ENCODE results near the gene CFAP46. TPM values are rescaled to one million over a fixed set of nuclear protein-coding genes. Genes with fewer than 3 reads are reported as not detected.

The CFAP46 gene
- total and polyA plus RNA-seq, 2 experiments from 2014 or later: 3.1 to 5.4 TPM

DNA sequence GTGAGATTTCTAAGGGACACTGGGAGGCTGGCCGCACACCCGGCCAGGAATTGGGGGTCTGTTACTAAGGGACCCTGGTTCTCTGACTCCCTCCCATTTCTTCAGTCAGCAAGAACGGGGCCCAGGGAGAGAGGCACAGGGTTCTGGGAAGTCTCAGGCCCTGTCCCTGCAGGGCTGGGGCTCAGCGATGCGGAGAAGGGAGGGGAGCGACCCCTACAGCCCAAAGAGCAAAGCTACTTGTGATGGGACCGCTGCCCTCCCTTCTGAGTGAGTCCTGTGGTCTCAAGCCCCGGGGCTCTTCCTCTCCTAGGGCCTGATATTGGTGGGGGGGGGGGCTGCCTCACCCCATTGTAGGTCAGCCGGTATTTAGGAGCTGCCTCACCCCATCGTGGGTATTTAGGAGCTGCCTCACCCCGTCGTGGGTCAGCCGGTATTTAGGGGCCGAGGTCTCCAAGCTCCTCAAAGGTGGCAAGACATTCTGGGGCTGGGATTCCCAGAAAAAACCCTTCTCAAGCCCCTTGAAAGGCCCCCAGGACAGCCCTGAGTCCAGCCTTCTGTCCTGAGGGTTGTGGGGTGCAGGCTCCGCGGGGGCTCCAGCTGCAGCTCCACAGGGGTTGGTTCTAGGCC, 139.6 kb downstream of the CFAP46 start:
- H3K9me2 ChIP-seq (ENCODE audit: insufficient read depth): no peaks in the 10 kb centered on the region
- no peak overlapping the region for H3K4me3 Mint-ChIP-seq
- no peaks in the 10 kb centered on the region; the same call in 2 of the 3 replicates for H3K36me3 Mint-ChIP-seq (ENCODE audit: low read depth)
- no peak overlapping the region for H3K27ac ChIP-seq (ENCODE audit: low read depth)
- H3K4me2 ChIP-seq: no peak overlapping the region
- 0 out of 3 replicates have a peak, but pooled peaks cover 3% of the 10 kb centered on the region for H3K9me3 Mint-ChIP-seq
- no peaks in the 10 kb centered on the region for H3F3A ChIP-seq (replicated peaks; ENCODE audit: low read depth)
- H2AFZ ChIP-seq: no peak overlapping the region
- H3K36me3 ChIP-seq (ENCODE audit: insufficient read depth): no peaks in the 10 kb centered on the region
- H3K4me1 ChIP-seq (ENCODE audit: insufficient read depth): no peaks in the 10 kb centered on the region
- no peak overlapping the region for H3K4me3 ChIP-seq
- ATAC-seq: peak; percentile 56
- TF ChIP-seq ZNF114 (CRISPR knock-in tag; IDR thresholded peaks at IDR 0.05) (no peak), STAT1 (IDR thresholded peaks at IDR 0.05; ENCODE audit: unreplicated experiment) (no peak)
- TF ChIP-seq, protein P1, sequence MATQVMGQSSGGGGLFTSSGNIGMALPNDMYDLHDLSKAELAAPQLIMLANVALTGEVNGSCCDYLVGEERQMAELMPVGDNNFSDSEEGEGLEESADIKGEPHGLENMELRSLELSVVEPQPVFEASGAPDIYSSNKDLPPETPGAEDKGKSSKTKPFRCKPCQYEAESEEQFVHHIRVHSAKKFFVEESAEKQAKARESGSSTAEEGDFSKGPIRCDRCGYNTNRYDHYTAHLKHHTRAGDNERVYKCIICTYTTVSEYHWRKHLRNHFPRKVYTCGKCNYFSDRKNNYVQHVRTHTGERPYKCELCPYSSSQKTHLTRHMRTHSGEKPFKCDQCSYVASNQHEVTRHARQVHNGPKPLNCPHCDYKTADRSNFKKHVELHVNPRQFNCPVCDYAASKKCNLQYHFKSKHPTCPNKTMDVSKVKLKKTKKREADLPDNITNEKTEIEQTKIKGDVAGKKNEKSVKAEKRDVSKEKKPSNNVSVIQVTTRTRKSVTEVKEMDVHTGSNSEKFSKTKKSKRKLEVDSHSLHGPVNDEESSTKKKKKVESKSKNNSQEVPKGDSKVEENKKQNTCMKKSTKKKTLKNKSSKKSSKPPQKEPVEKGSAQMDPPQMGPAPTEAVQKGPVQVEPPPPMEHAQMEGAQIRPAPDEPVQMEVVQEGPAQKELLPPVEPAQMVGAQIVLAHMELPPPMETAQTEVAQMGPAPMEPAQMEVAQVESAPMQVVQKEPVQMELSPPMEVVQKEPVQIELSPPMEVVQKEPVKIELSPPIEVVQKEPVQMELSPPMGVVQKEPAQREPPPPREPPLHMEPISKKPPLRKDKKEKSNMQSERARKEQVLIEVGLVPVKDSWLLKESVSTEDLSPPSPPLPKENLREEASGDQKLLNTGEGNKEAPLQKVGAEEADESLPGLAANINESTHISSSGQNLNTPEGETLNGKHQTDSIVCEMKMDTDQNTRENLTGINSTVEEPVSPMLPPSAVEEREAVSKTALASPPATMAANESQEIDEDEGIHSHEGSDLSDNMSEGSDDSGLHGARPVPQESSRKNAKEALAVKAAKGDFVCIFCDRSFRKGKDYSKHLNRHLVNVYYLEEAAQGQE (IDR thresholded peaks at IDR 0.05; ENCODE audit: unreplicated experiment): no peak
- TF ChIP-seq, protein P2, sequence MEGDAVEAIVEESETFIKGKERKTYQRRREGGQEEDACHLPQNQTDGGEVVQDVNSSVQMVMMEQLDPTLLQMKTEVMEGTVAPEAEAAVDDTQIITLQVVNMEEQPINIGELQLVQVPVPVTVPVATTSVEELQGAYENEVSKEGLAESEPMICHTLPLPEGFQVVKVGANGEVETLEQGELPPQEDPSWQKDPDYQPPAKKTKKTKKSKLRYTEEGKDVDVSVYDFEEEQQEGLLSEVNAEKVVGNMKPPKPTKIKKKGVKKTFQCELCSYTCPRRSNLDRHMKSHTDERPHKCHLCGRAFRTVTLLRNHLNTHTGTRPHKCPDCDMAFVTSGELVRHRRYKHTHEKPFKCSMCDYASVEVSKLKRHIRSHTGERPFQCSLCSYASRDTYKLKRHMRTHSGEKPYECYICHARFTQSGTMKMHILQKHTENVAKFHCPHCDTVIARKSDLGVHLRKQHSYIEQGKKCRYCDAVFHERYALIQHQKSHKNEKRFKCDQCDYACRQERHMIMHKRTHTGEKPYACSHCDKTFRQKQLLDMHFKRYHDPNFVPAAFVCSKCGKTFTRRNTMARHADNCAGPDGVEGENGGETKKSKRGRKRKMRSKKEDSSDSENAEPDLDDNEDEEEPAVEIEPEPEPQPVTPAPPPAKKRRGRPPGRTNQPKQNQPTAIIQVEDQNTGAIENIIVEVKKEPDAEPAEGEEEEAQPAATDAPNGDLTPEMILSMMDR (conservative IDR thresholded peaks at IDR 0.05; ENCODE audit: low read depth in 2 of 2): peak in 1 of 2 experiments; percentile 51; a peak in 2 of 4 replicates
- H3K27me3 Mint-ChIP-seq (ENCODE audit: insufficient read depth, low read depth, poor library complexity): peaks cover 6% of the 10 kb centered on the region
- peaks cover 4% of the 10 kb centered on the region; the same call in 1 of the 3 replicates for H3K4me1 Mint-ChIP-seq
- no peak for DNase-seq (ENCODE audit: low spot score)
- no peaks in the 10 kb centered on the region for H3K79me2 ChIP-seq (replicated peaks; ENCODE audit: insufficient read depth)
- no peaks in the 10 kb centered on the region for H4K20me1 ChIP-seq (replicated peaks; ENCODE audit: insufficient read depth)
- H3K27me3 ChIP-seq (ENCODE audit: insufficient read depth): no peaks in the 10 kb centered on the region
- H3K27ac Mint-ChIP-seq: no peak overlapping the region

DNA sequence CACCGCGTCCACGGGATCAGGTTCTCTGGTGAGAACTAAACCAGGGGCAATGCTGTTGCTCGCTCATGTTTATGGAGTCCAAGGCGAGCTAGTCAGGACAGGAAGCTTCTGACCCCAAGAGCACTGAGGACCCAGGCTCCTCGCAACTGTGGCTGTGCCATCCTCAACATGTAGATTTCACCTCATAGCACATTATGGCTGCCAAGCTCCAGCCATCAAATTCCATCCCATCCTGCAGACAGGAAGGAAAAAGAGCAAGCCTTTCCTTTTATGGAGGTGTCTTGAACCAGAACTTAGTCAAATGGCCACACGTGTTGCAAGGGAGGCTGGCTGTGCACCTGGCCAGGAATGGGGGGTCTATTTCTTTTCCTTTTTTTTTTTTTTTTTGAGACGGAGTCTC, 140.3 kb downstream of the CFAP46 start:
- Histone ChIP-seq H2AFZ (no peak overlapping the region), H3F3A (replicated peaks; ENCODE audit: low read depth) (no peaks in the 10 kb centered on the region), H3K9me2 (ENCODE audit: insufficient read depth) (no peaks in the 10 kb centered on the region), H3K36me3 (ENCODE audit: insufficient read depth) (no peaks in the 10 kb centered on the region), H4K20me1 (replicated peaks; ENCODE audit: insufficient read depth) (no peaks in the 10 kb centered on the region), H3K4me2 (no peak overlapping the region), H3K4me3 (no peak overlapping the region), H3K27ac (ENCODE audit: low read depth) (no peak overlapping the region), H3K27me3 (ENCODE audit: insufficient read depth) (no peaks in the 10 kb centered on the region), H3K4me1 (ENCODE audit: insufficient read depth) (no peaks in the 10 kb centered on the region), H3K79me2 (replicated peaks; ENCODE audit: insufficient read depth) (no peaks in the 10 kb centered on the region)
- peaks cover 4% of the 10 kb centered on the region; the same call in 1 of the 3 replicates for H3K4me1 Mint-ChIP-seq
- no peaks in the 10 kb centered on the region; the same call in 2 of the 3 replicates for H3K36me3 Mint-ChIP-seq (ENCODE audit: low read depth)
- 0 out of 3 replicates have a peak, but pooled peaks cover 3% of the 10 kb centered on the region for H3K9me3 Mint-ChIP-seq
- no peak for DNase-seq (ENCODE audit: low spot score)
- no peak overlapping the region for H3K27ac Mint-ChIP-seq
- no peak for ATAC-seq
- peaks cover 6% of the 10 kb centered on the region for H3K27me3 Mint-ChIP-seq (ENCODE audit: insufficient read depth, low read depth, poor library complexity)
- no peak overlapping the region for H3K4me3 Mint-ChIP-seq
- TF ChIP-seq ZNF331 (CRISPR knock-in tag; IDR thresholded peaks at IDR 0.05; ENCODE audit: low read depth) (no peak), POLR2AphosphoS5 (IDR thresholded peaks at IDR 0.05; ENCODE audit: low read depth) (no peak)
- TF ChIP-seq, protein P3, sequence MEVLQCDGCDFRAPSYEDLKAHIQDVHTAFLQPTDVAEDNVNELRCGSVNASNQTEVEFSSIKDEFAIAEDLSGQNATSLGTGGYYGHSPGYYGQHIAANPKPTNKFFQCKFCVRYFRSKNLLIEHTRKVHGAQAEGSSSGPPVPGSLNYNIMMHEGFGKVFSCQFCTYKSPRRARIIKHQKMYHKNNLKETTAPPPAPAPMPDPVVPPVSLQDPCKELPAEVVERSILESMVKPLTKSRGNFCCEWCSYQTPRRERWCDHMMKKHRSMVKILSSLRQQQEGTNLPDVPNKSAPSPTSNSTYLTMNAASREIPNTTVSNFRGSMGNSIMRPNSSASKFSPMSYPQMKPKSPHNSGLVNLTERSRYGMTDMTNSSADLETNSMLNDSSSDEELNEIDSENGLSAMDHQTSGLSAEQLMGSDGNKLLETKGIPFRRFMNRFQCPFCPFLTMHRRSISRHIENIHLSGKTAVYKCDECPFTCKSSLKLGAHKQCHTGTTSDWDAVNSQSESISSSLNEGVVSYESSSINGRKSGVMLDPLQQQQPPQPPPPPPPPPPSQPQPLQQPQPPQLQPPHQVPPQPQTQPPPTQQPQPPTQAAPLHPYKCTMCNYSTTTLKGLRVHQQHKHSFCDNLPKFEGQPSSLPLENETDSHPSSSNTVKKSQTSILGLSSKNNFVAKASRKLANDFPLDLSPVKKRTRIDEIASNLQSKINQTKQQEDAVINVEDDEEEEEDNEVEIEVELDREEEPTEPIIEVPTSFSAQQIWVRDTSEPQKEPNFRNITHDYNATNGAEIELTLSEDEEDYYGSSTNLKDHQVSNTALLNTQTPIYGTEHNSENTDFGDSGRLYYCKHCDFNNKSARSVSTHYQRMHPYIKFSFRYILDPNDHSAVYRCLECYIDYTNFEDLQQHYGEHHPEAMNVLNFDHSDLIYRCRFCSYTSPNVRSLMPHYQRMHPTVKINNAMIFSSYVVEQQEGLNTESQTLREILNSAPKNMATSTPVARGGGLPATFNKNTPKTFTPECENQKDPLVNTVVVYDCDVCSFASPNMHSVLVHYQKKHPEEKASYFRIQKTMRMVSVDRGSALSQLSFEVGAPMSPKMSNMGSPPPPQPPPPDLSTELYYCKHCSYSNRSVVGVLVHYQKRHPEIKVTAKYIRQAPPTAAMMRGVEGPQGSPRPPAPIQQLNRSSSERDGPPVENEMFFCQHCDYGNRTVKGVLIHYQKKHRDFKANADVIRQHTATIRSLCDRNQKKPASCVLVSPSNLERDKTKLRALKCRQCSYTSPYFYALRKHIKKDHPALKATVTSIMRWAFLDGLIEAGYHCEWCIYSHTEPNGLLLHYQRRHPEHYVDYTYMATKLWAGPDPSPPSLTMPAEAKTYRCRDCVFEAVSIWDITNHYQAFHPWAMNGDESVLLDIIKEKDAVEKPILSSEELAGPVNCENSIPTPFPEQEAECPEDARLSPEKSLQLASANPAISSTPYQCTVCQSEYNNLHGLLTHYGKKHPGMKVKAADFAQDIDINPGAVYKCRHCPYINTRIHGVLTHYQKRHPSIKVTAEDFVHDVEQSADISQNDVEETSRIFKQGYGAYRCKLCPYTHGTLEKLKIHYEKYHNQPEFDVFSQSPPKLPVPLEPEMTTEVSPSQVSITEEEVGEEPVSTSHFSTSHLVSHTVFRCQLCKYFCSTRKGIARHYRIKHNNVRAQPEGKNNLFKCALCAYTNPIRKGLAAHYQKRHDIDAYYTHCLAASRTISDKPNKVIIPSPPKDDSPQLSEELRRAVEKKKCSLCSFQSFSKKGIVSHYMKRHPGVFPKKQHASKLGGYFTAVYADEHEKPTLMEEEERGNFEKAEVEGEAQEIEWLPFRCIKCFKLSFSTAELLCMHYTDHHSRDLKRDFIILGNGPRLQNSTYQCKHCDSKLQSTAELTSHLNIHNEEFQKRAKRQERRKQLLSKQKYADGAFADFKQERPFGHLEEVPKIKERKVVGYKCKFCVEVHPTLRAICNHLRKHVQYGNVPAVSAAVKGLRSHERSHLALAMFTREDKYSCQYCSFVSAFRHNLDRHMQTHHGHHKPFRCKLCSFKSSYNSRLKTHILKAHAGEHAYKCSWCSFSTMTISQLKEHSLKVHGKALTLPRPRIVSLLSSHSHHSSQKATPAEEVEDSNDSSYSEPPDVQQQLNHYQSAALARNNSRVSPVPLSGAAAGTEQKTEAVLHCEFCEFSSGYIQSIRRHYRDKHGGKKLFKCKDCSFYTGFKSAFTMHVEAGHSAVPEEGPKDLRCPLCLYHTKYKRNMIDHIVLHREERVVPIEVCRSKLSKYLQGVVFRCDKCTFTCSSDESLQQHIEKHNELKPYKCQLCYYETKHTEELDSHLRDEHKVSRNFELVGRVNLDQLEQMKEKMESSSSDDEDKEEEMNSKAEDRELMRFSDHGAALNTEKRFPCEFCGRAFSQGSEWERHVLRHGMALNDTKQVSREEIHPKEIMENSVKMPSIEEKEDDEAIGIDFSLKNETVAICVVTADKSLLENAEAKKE (CRISPR knock-in tag; IDR thresholded peaks at IDR 0.05): no peak
- TF ChIP-seq, protein P4, sequence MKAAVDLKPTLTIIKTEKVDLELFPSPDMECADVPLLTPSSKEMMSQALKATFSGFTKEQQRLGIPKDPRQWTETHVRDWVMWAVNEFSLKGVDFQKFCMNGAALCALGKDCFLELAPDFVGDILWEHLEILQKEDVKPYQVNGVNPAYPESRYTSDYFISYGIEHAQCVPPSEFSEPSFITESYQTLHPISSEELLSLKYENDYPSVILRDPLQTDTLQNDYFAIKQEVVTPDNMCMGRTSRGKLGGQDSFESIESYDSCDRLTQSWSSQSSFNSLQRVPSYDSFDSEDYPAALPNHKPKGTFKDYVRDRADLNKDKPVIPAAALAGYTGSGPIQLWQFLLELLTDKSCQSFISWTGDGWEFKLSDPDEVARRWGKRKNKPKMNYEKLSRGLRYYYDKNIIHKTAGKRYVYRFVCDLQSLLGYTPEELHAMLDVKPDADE (IDR thresholded peaks at IDR 0.05): no peak
